Measurements from ENCODE around the gene HLF.

DNA sequence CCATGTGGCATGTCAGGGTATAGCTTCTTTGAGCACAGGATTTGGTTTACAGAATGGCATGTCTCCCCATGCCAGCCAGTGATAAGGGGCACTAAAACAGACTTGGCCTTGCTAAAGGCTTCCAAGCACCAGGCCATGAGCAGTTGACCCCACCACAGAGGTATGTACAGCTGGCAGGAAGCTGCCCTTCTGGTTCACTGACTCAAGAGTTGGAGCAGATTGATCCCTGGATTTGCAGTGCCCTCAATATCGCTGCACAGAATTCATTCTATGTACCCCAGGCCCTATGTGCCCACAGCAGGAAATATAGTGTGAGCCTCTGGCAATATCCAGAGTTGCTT, 24.3 kb downstream of the HLF start:
- TF ChIP-seq EZH2 (IDR thresholded peaks at IDR 0.05; ENCODE audit: borderline replicate concordance, low read depth, low read length, poor library complexity, severe bottlenecking): no peak
- TF ChIP-seq, protein P1, sequence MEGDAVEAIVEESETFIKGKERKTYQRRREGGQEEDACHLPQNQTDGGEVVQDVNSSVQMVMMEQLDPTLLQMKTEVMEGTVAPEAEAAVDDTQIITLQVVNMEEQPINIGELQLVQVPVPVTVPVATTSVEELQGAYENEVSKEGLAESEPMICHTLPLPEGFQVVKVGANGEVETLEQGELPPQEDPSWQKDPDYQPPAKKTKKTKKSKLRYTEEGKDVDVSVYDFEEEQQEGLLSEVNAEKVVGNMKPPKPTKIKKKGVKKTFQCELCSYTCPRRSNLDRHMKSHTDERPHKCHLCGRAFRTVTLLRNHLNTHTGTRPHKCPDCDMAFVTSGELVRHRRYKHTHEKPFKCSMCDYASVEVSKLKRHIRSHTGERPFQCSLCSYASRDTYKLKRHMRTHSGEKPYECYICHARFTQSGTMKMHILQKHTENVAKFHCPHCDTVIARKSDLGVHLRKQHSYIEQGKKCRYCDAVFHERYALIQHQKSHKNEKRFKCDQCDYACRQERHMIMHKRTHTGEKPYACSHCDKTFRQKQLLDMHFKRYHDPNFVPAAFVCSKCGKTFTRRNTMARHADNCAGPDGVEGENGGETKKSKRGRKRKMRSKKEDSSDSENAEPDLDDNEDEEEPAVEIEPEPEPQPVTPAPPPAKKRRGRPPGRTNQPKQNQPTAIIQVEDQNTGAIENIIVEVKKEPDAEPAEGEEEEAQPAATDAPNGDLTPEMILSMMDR (conservative IDR thresholded peaks at IDR 0.05; ENCODE audit: low read depth, low read length): no peak

All from A673 (cell line).